AG08395 (cell line): ENCODE results near the gene HOXC9.

Source experiments
- DNase-seq: peaks from one replicate; pipeline ENCODE4 v3.0.0; 2012; ENCODE audit warnings: mixed read lengths, low spot score

Gene HOXC9

DNA sequence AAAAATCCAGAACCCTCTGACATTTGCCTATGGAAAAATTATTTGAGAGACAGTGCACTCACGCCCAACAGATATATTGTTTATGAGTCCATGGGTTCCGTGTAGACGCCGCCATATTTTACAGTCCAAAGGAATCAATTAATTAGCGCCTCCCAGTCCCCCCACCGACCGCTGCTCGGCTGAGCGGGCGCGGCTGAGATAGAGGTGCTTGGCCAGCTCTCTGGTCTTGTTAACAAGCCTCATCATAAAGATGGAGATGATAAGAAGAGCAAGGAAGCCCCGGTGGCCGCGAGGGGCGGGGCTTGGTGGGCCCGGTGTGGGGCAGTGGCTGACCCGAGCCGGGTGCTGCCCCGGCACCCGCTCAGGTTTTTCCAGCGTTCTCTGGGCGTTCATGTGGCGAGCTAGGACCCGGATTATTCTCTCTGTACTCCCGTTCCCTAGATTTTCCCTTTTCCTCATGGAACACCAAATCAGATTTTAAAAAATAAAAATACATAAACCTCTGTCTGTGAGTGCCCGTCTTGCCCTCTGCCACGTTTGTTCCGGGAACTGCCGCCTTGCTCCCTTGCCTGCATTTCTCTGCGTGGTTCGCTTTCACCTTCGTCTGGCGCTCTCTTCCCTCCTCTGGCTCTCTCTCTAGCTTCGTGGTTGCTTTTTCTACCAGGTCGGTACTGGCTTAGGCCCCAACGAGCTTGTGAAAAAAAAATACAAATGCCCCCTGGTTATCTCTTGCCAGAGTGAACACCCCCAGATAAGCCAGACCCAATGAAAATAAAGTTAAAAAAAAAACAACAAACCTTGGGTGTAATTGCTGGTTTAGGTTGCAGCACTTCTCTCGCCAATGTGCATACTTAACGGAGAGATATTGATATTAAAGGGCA, 36.3 kb upstream of the HOXC9 start:
- DNase-seq: no peak

DNA sequence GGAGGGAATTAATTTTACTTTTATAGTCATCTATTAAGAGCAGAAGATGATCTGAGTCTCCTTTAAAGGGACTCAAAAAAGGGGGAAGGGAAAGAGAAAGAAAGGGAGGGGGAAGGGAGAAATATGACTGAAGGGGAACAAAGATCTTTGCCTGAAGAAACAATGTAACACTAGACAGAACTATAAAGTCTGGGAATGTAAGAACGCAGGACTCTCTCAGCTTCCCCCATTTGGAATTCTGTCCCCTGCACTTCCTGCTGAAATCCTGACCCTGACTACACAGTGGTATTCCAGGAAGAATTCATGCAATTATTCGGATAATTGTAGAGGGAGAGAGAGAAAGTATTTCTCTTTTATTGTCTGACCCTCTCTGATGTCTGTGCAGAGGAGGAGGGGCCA, 35.6 kb upstream of the HOXC9 start:
- DNase-seq: no peak

DNA sequence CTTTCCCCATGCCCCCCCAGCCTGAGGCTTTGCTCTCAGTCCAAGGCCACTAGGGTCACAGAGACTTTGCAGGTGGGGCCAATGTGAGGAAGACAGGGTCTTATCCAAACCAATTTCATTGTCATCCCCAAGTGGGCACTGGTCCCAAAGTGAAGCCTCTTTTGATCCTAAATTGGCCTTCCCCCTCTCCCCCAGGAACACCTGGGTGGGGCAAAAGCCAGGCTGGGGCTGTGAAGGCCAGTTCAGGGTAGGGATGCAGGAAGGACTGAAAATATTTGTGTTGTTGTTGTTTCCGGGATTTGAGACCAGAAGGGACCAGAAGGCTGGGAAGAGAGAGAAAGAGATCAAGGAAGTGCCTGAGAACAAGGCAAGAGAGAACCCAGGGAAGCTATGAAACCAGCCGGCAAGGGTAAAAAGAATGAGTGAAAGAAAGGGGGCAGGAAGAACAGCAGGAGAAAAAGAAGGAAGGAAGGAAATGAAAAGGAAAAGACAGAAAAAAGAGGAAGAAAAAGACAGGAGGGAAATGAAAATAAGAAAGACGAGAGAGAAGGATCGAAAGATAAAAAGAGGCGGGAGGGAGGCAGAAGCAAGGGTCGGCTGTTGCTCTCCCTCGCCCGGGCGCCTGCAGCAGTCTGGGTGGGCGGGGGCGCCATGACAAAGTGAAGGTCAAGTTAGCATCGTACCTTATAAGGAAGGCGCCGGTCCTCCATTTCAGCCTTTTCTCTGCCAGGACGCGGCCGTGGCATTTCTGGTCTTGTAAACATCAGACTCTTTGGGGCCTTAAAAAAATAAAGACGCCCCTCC, 34.5 kb upstream of the HOXC9 start:
- no peak for DNase-seq

DNA sequence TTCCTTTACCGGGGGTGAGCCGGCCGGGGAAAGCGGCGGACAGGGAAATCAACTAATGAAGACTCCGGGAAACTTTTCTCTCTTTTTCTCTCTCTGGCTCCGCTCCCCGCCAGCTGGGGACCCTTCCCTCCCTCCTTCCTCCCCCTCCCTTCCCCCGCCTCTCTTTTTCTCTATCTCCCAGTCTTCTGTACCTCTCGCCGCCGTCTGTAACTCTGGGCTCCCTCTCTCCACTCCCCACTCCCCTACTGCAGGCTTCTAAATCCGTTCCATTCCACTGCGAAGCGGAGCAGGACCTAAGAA, 33.9 kb upstream of the HOXC9 start:
- no peak for DNase-seq

DNA sequence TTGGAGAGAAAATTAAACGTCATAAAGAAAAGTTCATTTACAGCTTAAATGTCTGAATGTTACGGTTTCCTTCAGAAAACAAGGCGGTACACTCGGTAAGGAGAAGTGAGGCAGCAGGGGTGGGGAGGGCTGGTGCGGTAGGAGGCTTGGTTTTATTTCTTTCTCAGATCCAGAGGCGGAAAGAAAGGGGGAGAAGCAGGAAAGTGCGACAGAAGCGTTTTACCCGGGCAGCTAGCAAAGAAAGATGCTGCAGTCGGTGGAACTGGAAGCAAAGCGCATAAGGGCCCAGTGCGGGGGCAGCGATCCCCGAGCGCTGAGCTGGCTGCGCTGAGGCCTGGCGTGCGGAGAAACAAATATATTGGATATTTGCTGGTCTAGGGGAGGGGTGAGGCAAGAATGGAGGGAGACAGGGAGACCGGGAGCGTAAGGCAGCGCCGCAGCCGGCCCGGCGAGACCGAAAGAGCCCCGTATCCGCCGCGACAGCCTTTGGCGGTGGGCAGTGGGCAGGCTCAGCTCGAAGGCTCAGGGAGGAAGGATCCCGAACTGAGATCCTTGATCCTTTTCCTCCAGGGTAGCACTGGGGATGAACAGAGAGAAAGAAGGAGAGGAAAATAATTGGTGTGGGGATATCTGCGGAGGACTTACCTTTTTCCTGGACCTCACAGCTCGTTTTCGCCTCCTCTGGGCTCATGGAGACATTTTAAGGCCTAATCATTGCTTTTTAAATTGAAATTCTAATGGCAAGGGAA, 33.4 kb upstream of the HOXC9 start:
- DNase-seq: no peak

DNA sequence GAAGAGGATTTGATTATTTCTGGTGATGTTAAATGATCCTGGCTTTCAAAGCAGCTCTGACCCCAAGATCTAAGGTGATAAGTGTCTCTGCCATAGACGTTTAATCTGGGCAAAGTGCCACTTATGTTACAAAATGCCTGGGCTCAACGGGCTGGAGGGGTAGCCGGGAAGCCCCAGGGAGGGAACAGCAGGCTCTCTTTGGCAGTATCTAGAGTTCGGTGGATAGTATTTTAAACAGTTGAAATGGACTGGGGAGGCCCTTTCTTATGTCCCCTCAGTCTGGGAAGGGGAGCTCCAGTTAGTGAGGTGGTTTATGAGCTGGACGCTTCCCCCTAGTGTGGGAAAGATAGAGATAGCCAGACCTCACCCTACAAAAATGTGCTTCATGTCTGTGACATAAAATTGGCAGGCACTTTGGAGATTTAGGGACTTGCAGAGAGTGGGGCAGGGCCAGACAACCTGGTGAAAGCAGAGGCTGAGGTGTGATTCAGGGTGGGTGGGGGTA, 32.5 kb upstream of the HOXC9 start:
- DNase-seq: no peak

DNA sequence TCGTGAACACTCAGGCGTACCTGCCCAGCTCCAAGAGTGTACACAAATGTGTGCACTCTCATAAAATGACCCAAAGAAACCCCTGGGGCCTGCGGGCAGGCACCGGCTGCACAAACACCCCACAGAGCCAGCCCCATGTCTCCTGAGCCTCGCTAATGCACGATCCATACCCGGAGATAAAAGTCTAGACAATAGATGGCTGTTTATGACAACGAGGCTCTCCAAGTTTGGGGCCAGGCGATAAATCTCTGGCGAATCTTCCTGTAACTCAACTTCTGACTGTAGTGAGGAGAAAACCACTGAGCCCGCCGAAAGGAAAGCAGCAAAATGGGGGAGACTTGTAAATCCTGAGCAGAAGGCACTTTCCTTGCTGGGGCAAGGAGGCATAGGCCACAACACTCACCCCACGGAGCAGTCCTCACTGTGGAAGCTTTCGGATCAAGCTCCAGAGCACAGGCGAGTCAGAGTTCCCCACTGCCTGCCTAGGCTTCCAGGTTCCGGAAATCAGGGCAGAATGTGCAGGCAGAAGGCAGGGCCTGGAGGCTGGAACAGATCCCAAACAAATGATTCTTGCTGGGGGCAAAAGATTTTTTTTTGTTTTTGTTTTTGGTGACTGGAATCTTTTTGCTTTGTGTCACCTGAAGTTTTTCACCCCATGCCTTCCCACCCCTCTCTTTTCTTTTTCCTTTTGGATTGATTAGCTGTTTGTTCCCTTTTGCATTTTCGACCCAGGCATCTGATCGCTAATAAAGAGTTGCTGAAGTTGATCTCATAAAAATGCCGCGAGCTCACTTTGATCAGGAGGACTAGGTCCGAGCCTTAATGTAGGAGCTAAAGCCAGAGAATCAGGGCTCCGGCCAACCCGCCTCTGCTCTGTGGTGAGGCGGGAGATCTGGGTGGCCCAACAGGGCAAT, 31.5 kb upstream of the HOXC9 start:
- DNase-seq: no peak

DNA sequence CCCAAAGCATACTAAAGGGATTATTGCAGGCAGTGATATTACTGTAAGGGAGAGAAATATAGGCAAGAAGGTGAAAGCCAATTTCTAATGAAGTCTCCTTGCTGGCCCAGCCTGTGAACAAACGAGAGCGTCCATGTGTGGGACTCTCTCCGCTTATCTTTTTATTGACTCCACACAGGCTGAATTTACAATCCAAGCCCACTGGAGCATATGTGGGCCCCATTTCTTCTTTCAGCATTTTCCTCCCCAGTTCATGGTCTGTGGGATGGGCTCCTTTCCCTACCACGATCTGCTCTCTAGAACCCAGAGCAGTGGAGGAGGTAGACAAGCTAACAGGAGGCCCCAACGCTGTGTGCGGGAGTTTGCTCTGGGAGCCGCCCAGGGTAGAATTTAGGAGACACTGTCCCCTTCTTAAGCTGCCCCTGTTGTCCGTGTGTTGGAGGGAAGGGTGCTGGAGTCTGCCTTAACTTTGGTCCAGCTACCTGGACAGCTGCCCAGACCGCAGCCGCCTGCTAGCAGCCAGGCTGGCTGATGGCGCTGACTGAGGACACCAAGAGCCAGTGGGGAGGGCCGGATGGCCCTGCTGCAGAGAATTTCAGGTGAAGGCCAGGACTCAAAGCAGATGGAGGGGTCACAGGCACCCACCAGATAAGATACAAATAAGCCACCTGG, 30.2 kb upstream of the HOXC9 start:
- DNase-seq: no peak

DNA sequence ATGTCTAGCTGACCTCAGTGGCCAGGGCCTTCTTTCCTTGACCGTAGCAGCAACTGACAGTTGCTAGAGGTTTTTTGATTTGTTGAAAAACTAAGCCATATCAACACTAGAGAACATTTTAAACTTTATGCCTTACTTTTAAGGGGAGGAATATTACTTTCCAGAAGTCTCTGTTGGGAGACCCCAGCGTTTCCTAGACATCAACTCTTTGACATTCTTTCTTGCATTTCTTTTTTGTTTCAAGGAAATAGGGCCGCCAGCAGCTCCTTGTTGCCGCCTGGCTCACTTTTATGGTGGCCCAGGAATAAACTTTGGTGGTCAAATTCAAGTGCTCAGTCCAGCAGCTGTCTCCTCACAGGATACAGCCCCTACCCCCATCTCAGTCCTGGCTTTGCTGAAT, 29.5 kb upstream of the HOXC9 start:
- no peak for DNase-seq

DNA sequence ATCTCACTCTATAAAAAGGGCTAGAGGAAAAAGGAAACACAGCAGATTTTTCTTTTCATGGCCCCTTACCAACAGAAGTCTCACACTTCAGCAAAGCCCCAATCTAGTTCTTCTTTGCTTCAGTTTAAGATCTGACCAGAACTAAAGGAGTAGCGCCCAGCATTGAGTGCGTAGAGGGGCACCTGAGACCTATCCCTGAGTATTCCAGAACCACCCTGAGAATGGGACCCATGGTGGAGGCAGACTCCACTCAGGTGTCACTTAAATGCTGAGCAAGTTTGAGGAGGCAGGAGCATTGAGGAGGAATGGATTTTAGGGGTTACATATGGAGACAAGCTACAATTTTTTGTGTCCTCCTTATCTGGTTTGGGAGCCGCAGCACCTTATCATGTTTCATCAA, 28.8 kb upstream of the HOXC9 start:
- no peak for DNase-seq

DNA sequence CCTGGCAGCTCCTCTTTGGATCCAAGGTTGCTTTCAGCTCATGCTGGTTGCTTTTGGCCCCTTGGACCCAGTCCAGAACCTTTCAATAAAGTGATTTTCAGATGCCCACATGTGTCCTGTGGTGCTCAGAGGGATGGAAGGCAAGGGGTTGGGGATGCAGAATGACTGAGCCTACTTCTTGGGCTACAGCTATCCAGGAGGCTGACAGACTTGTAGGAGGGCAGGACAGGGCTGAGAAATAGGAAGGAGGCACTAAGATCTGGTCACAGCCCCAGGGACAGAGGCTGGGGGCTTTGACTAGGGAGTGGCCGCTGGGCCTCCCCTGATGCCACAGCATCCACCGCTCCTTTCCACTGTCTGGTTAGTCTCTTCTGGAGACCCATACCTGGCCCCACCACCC, 28.3 kb upstream of the HOXC9 start:
- no peak for DNase-seq

DNA sequence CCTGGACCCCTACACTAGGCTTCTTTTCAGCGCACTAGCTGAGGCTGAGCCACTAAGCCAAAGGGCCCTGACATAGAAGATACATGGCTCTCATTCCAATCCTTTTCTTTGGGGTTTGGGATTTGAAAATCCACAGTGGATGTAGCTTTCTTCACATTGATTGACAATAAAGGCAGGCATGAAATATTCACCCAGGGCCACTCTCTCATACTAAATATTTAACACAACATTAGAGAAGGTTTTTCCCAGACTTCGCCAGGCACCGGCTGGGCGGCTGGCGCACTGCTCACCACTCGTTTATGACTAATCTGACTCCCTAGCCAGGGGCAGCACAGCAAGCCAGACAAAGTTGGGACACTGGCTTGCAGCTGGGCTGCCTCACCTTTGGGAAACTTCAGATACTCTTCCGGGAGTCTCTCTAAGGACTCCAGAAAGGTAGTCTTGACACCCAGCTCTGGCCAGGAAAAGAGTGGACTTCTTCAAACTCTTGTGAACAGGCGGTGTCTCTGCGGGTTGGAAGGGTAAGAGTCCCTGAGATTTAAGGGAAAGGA, 27.7 kb upstream of the HOXC9 start:
- DNase-seq: no peak

DNA sequence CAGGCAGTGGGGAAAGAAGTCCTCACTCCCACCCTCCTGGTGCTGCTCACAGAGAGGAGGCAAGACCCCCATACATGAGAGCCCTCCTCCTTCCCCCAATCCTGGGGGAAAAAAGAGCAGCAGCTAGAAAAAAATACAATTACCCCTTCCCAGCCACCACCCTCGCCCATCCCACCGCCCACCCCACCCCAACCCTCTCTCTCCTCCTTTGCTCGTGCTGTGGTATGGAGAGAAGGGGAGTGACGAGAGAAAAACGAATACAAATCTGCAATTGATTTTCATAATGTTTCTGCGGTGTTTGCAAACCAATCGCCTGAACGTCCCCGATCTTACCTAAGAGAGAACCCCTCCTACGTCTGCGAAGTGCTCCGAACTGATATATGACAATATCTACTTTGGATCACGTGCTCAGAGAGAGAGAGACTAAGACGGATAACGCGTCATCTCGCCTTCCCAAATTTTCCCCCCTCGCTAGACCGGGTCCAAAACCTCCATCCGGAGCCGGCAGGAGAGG, 27.2 kb upstream of the HOXC9 start, which contains the start of gene HOXC11:
TSS of gene HOXC11 (plus strand) at position 405 of the 514 bp plus-strand sequence. CDS start 116 bp downstream, outside the sequence.
- no peak for DNase-seq

DNA sequence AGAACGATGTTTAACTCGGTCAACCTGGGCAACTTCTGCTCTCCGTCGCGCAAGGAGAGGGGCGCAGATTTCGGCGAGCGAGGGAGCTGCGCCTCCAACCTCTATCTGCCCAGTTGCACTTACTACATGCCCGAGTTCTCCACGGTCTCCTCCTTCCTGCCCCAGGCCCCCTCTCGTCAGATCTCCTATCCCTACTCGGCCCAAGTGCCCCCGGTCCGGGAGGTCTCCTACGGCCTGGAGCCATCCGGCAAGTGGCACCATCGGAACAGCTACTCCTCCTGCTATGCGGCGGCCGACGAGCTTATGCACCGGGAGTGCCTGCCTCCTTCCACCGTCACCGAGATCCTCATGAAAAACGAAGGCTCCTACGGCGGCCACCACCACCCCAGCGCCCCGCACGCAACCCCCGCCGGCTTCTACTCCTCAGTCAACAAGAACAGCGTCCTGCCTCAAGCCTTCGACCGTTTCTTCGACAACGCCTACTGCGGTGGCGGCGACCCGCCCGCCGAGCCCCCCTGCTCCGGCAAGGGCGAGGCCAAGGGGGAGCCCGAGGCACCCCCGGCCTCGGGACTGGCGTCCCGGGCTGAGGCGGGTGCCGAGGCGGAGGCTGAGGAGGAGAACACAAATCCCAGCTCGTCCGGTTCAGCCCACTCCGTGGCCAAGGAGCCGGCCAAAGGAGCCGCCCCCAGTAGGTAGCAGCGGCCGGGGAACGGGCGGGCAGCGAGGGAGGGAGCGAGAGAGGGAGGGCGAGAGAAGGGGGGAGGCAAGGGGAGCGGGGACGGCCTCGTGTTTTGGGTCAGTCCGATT, 26.5 kb upstream of the HOXC9 start:
- peak; percentile 60 for DNase-seq

DNA sequence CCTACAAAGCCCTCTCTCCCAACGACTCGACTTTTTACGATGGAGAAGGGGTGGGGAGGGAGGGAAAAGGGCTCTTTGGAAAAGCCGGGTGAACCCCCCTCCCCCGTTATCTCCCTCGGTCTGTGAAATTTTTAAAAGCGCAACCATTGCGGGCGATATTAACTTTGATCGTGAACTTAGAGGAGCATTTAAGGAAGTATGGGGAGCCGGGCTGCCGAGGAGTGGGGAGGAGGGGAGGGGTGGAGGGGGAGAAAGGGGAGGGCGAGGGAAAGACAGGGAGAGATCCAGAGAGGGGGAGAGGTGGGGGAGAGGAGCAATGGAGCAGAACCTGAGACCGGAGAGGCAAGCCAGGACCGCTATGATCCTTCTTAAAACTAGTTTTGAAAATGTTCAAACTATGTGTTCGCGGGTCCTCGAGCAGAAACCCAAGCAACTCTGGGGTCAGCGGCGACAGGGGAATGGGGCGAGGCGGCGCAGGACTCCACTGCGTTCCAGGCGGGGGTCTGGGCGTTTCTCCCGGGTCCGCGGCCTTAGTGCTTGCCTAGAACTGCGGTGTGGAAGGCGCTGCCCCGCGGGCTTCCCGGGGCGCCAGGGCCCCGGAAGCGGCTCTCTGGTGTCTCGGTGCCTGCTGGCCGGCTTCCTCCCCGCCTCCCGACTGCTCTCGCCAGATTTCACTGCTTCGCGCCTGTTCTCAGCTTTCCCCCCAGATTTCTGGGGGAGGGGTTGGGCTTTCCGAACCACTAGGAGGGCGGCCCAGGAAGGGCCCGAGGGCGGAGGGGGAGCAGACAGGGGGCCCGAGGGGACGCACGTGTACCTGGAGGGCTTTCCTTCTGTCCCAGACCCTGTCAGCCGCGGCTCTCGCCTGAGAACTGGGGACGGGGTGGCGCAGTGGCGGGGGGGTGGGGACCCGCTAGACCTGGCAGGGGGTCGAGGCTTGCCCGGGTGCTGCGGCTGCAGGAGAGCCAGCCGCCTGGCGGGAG, 25.6 kb upstream of the HOXC9 start, which contains the start of gene HOTAIR:
TSS of gene HOTAIR (minus strand) at position 871 of the 980 bp plus-strand sequence.
- peak; percentile 74 for DNase-seq

DNA sequence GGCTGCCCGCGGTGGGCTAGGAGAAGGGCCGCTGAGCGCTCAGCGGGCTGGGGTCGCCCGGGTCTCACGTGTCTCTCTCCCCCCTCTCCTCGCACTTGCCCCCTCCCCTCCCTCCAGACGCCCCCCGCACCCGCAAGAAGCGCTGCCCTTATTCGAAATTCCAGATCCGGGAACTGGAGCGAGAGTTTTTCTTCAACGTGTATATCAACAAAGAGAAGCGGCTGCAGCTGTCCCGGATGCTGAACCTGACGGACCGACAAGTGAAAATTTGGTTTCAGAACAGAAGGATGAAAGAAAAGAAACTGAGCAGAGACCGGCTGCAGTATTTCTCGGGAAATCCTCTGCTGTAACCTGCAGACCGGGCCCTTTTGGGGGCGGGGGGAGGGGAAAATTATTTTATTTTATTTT, 24.9 kb upstream of the HOXC9 start:
- no peak for DNase-seq

DNA sequence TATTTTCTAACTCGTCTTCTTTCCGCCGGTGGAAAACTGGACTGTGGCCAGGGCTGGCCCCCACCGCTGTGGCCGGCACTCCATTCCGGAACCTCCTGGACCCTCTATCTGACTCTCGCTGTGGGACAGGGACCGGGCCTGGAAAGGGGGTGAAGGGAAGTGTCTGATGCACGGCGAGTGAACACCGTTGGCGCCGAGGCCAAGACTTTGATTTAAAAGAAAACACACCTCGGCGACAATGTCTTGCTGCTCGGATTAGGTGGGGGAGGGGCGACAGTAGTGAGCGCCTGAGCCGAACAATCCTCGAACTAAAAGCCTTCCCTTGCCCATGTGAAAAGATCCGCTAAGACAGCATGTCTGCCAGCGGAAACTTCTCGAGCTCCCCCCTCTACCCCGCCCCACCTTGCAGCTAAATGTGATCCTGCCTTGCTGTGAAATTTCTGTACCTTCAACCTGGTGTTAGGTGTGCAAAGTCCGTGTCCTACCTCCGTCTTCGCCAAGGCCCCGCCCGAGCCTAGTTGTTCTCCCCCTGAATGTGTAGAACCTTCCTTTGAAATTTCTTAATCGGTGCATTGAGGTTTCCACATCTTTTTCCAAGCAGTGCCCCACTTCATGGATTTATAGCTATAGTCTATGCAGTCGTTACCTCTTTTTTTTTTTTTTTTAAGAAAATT, 24.3 kb upstream of the HOXC9 start:
- DNase-seq: no peak
